ENCODE results near the gene KIAA1217.

KIAA1217 gene

GRCh38 chr10:24310104-24310503, 101.2 kb downstream of the KIAA1217 start:
- Histone ChIP-seq H3K9me2 (ENCODE audit: low read depth, low read length) (no peaks in the 10 kb centered on the region), H3K27me3 (ENCODE audit: insufficient read depth, low read length) (no peaks in the 10 kb centered on the region), H3K79me2 (ENCODE audit: insufficient read depth, low read length) (no peaks in the 10 kb centered on the region), H3K36me3 (ENCODE audit: insufficient read depth, low read length) (no peaks in the 10 kb centered on the region), H4K20me1 (ENCODE audit: insufficient read depth, low read length) (no peaks in the 10 kb centered on the region), H3K4me3 (ENCODE audit: low read depth, low read length, poor library complexity, severe bottlenecking) (no peak overlapping the region), H3K4me2 (ENCODE audit: low read length) (no peak overlapping the region), H3K9ac (ENCODE audit: low read length) (no peak overlapping the region), H2AFZ (ENCODE audit: low read length) (no peak overlapping the region), H3K4me1 (ENCODE audit: insufficient read depth, low read length, severe bottlenecking) (no peaks in the 10 kb centered on the region), H3F3A (ENCODE audit: insufficient read depth, low read length) (no peaks in the 10 kb centered on the region), H3K27ac (ENCODE audit: low read depth, low read length, poor library complexity, severe bottlenecking) (no peak overlapping the region), H3K9me3 (ENCODE audit: low read length) (no peaks in the 10 kb centered on the region)
- TF ChIP-seq CTCF (IDR thresholded peaks at IDR 0.05; ENCODE audit: low read length) (no peak), EZH2 (IDR thresholded peaks at IDR 0.05; ENCODE audit: borderline replicate concordance, low read length) (no peak)

GRCh38 chr10:24311888-24312287, 103.0 kb downstream of the KIAA1217 start:
- no peak overlapping the region for H2AFZ ChIP-seq (ENCODE audit: low read length)
- no peaks in the 10 kb centered on the region for H3K36me3 ChIP-seq (ENCODE audit: insufficient read depth, low read length)
- no peaks in the 10 kb centered on the region for H3K4me1 ChIP-seq (ENCODE audit: insufficient read depth, low read length, severe bottlenecking)
- H3K79me2 ChIP-seq (ENCODE audit: insufficient read depth, low read length), result no peaks in the 10 kb centered on the region
- no peaks in the 10 kb centered on the region for H3K9me3 ChIP-seq (ENCODE audit: low read length)
- no peaks in the 10 kb centered on the region for H3F3A ChIP-seq (ENCODE audit: insufficient read depth, low read length)
- H4K20me1 ChIP-seq (ENCODE audit: insufficient read depth, low read length), result no peaks in the 10 kb centered on the region
- TF ChIP-seq EZH2 (IDR thresholded peaks at IDR 0.05; ENCODE audit: borderline replicate concordance, low read length), result no peak
- no peak for TF ChIP-seq CTCF (IDR thresholded peaks at IDR 0.05; ENCODE audit: low read length)
- no peak overlapping the region for H3K4me2 ChIP-seq (ENCODE audit: low read length)
- no peak overlapping the region for H3K27ac ChIP-seq (ENCODE audit: low read depth, low read length, poor library complexity, severe bottlenecking)
- H3K27me3 ChIP-seq (ENCODE audit: insufficient read depth, low read length), result no peaks in the 10 kb centered on the region
- H3K9ac ChIP-seq (ENCODE audit: low read length), result no peak overlapping the region
- H3K4me3 ChIP-seq (ENCODE audit: low read depth, low read length, poor library complexity, severe bottlenecking), result no peak overlapping the region
- H3K9me2 ChIP-seq (ENCODE audit: low read depth, low read length), result no peaks in the 10 kb centered on the region

- no peak for TF ChIP-seq EZH2 (IDR thresholded peaks at IDR 0.05; ENCODE audit: borderline replicate concordance, low read length)
- no peak for TF ChIP-seq CTCF (IDR thresholded peaks at IDR 0.05; ENCODE audit: low read length)
- Histone ChIP-seq H3K79me2 (ENCODE audit: insufficient read depth, low read length) (no peaks in the 10 kb centered on the region), H3K27ac (ENCODE audit: low read depth, low read length, poor library complexity, severe bottlenecking) (no peak overlapping the region), H3K4me1 (ENCODE audit: insufficient read depth, low read length, severe bottlenecking) (no peaks in the 10 kb centered on the region), H3K9me2 (ENCODE audit: low read depth, low read length) (no peaks in the 10 kb centered on the region), H3F3A (ENCODE audit: insufficient read depth, low read length) (no peaks in the 10 kb centered on the region), H4K20me1 (ENCODE audit: insufficient read depth, low read length) (no peaks in the 10 kb centered on the region), H3K9me3 (ENCODE audit: low read length) (no peaks in the 10 kb centered on the region), H3K36me3 (ENCODE audit: insufficient read depth, low read length) (no peaks in the 10 kb centered on the region), H3K27me3 (ENCODE audit: insufficient read depth, low read length) (no peaks in the 10 kb centered on the region), H3K4me2 (ENCODE audit: low read length) (no peak overlapping the region), H3K4me3 (ENCODE audit: low read depth, low read length, poor library complexity, severe bottlenecking) (no peak overlapping the region), H3K9ac (ENCODE audit: low read length) (no peak overlapping the region), H2AFZ (ENCODE audit: low read length) (no peak overlapping the region)
These were observed 104.3 kb downstream of the KIAA1217 start for GRCh38 chr10:24313283-24313682.
